NB4 (cell line): ENCODE measurements around the gene FAM185A.

Experiments
- DNase-seq: peaks from one replicate; pipeline ENCODE4 v3.0.0; 2010; ENCODE audit warnings: low read depth
- H3K4me3 ChIP-seq: one replicate; pipeline ENCODE4 v1.5.1; 2011; ENCODE audit warnings: mild to moderate bottlenecking, low read depth, low read length, moderate library complexity
- CTCF ChIP-seq: IDR thresholded peaks from one replicate; pipeline ENCODE4 v1.5.1; 2012; ENCODE audit warnings: low read depth, low read length
- MYC ChIP-seq: IDR thresholded peaks from 2 replicates; pipeline ENCODE4 v1.6.1; 2011; ENCODE audit warnings: low read depth, low read length
- POLR2A ChIP-seq: IDR thresholded peaks from 2 replicates; pipeline ENCODE4 v1.6.1; 2011; ENCODE audit warnings: mild to moderate bottlenecking; ENCODE audit not compliant: insufficient read length; ENCODE audit errors: extremely low read depth
- TF ChIP-seq, protein P1 (sequence below): IDR thresholded peaks from 2 replicates; pipeline ENCODE4 v1.6.1; 2011; ENCODE audit warnings: low read depth, low read length

Gene FAM185A

GRCh38 chr7:102821994-102822747 is 73.4 kb downstream of the FAM185A start:
- H3K4me3 ChIP-seq, result no peak overlapping the region
- DNase-seq, result no peak
- no peak for TF ChIP-seq MYC
- no peak for TF ChIP-seq CTCF
- TF ChIP-seq POLR2A, result no peak
- TF ChIP-seq, protein P1, sequence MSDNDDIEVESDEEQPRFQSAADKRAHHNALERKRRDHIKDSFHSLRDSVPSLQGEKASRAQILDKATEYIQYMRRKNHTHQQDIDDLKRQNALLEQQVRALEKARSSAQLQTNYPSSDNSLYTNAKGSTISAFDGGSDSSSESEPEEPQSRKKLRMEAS, result no peak

DNA sequence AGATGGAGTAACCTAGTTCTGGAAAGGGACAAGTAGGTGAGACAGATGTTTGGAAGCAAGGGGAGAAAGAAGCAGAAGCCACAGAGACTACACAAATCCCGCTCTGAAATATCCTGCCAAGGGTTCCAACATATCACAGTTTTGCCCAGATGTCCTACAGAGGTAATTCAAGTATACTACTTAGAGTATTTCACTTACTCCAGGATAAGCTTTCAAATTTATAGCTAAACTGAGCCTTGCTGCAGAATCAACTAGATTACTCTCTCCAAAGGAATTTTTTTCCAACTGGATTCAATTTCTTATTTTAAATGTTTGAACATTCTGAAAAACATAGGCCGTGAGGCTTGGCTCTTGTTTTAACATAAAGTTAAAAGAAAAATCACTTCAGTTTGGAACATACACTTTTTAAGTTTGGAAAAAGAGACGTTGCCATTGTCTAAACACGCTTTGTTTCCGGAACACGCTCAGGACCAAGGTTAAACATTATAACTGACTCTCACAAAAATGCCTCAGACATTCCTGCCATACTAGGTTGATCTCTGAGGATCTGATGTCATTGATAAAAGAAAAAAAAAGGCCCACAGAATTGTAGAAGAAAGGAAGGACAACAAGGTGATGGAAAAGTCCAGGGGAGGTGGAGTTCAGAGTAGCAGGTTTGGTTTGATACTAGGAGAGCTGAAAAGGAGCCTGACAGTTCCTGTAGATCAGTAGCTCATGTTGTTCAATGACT is 74.8 kb downstream of the FAM185A start:
- DNase-seq, result no peak

GRCh38 chr7:102828286-102828685 is 79.5 kb downstream of the FAM185A start:
- H3K4me3 ChIP-seq, result no peak overlapping the region
- DNase-seq, result no peak
- TF ChIP-seq POLR2A, result no peak
- TF ChIP-seq CTCF, result no peak
- TF ChIP-seq, protein P1, result no peak
- TF ChIP-seq MYC, result no peak

More for the DNA sequence above, 74.8 kb downstream of the FAM185A start:
- H3K4me3 ChIP-seq, result no peak overlapping the region
- no peak for TF ChIP-seq MYC
- TF ChIP-seq CTCF, result no peak
- no peak for TF ChIP-seq POLR2A

GRCh38 chr7:102829075-102829474 is 80.3 kb downstream of the FAM185A start:
- no peak for DNase-seq
- TF ChIP-seq POLR2A (no peak), CTCF (no peak), MYC (no peak)
- TF ChIP-seq, protein P1, result no peak
- H3K4me3 ChIP-seq, result no peak overlapping the region

GRCh38 chr7:102830197-102830596 is 81.4 kb downstream of the FAM185A start:
- TF ChIP-seq POLR2A, result no peak
- no peak for DNase-seq
- no peak overlapping the region for H3K4me3 ChIP-seq

DNA sequence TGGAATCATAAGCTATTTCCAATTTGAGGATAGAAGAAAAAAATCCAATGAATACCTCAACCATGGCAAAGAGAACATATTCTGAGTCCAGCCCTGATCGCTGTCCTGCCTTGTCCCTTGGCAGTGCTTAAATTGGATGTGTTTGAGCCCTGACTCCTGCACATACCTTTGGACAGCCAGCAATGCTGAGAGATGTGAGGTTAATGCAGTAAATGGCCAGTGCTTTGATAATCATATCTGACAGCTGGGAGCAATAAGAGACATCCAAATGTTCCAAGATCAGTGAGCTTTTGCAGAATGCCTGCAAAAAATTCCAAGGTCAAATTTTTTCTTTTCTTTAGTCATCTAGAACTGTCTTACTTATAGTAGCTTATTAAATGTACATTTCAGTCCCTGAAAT is 83.9 kb downstream of the FAM185A start:
- no peak for DNase-seq
- no peak for TF ChIP-seq MYC
- no peak for TF ChIP-seq CTCF
- TF ChIP-seq, protein P1, result no peak
- no peak for TF ChIP-seq POLR2A
- no peak overlapping the region for H3K4me3 ChIP-seq
